Occipital lobe (tissue), 2 donors: ENCODE results near the gene CACTIN. TPM values are rescaled to one million over a fixed set of nuclear protein-coding genes. Genes with fewer than 3 reads are reported as not detected.

ENCODE experiments used
- DNase-seq: peaks from one replicate; lab custom pipeline; 2025; lab: John Stamatoyannopoulos, UW
- total RNA-seq: library from RNA; depleted of rRNA; stranded (reverse); fragments of >200 nt; gene quantifications from one replicate; pipeline ENCODE4 v1.2.3, GENCODE V29; 2014

The CACTIN gene
- total RNA-seq, 1 donor from 2014 or later, result 19.8 TPM

GRCh38 chr19:3610745-3611717, 15.6 kb downstream of the CACTIN start:
- DNase-seq, result no peak

- DNase-seq, result no peak
Observed at GRCh38 chr19:3609779-3610719, 16.5 kb downstream of the CACTIN start.

DNA sequence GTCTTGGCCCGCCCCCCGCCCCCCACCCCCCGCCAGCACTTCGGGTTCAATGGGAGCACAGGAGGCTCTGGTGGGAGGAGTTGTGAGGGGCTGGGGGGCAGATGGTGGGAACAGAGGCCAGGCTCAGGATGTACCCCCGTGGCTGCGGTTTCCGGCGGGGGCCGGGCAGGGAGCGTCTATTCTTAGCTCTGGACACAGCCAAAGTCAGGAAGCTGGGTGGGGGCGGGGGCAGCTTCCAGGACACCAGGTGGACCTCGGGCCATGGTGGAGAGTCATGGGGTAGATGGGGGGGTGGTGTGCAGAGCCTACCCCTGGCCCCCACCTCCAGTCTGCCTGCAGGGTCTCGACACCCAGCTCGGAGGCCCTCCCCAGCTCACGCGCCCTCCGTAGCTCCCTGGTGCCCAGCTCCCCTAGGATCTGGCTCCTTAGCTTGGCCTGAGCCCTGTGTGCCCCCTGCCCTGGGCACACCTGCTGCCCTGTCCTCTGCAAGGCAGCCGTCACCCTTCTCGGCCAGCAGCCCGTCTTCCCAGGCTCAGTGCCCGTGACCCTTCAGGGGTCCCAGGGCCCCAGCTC, 17.8 kb downstream of the CACTIN start:
- no peak for DNase-seq

DNA sequence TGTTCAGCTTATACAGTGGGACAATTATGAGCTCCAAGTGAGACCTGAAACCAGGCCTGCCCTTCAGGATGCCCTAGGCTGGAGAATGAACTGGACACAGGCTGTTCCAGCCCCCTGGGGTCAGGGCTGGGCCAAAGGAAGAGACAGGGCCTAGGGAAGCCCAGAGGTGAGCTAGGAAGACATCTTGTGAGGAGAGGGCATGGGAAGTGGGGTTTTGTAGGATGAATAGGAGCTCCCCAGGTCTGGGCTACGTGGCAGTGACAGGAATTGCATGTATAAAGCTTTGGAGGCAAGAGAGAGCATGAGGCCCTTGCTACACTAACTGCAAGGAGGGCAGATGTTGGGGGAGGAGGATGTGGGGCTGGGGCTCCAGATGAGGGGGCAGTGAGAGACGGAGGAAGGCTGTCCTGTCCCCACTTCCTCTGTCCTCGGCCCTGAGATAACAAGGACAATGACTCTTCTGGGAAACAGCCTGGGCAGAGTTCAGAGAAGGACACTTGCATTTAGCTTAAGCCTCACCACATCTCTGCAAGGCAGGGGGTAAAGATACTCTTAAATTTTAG, 18.4 kb downstream of the CACTIN start:
- DNase-seq, result no peak

DNA sequence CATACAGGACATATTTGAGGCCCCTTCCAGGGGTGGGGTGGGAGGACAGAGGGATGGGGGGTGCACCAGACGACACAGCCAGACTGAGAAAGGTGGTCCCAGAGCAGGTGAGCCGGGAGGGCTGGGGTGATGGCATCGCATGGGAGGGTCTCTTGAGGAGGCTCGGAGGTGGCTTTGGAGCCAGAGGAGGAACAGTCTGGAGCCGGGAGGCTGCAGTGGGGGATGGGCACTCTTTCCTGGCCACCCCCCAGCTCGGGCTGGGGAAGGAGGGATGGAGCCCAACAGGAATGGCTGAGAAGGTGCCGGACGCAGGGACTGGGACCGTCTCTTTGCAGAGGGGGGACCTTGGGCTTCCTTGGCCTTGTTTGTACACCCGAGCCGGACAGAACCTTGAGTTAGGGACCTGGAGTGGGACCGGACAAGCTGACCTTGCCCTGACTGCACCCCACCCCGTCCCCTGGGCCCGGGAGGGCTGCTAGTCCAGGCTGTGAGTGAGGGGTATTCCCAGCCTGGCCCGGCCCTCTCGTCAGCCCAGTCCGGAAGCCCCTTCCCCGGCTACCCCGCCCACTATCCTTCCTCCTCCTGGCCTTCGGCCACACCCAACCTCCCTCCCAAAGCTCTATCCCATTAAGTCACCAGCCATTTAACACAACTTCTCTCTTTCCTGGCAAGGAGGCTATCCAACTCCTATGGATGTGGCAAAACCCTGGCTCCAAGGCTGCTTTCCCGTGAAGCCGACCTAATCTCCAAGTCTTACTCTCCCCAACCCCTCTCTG, 19.1 kb downstream of the CACTIN start:
- no peak for DNase-seq

DNA sequence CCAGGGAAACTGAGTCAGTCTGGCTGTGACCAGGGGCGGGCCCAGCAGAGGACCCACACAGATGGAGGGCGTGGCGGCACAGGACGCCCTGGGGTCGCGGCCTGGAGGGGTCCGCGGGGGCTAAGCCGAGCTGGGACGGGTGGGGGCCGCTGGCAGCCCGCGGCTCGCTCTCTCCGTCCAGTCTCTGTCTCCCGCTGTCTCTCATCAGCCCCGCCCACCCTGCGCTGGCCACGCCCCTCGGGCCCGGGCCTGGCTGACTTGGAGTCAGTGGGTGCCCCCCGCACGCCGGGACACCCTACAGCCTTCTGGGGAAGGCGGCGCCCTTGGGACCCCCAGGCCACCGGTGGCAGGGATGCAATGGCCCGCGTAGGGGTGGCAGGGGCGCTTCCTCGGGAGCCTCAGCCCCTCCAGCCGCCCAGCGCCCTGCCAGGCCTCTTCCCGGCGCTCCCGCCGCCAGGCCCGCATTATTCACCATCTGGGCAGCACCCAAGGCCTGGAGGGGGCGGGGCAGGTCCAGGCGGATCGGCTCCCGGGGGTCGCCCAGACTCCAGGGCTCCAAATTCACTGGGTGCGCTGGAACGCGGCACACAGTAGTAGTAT, 19.8 kb downstream of the CACTIN start, which contains the start of gene TBXA2R:
TBXA2R (minus strand) TSS at position 186 of the 600 bp plus-strand sequence. CDS start 6,241 bp downstream, outside the sequence.
- DNase-seq, result no peak

- DNase-seq, result no peak
Observed at GRCh38 chr19:3606174-3606689, 20.4 kb downstream of the CACTIN start.

DNA sequence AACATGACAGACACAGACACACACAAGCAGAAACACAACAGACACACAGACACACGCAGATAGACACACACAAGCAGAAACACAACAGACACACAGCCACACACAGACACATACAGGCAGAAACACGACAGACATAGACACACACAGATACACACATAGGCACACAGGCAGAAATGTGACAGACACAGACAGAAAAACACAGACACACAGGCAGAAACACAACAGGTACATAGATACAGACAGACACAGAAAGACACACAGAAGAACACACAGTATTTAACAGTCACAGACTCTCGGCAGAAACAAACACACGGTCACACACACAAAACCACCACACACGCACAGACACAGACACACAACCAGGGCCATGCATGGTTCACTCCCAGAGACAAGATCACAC, 20.8 kb downstream of the CACTIN start:
- DNase-seq, result no peak

DNA sequence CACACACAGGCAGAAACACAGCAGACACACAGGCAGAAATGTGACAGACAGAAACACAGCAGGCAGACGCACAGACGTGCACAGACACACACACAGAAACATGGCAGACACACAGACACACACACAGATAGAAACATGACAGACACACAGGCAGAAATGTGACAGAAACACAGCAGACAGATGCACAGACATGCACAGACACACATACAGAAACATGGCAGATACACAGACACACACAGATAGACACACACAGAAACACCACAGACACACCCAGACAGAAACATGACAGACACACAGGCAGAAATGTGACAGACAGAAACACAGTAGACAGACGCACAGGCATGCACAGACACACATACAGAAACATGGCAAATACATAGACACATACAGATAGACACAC, 21.2 kb downstream of the CACTIN start:
- DNase-seq, result no peak

GRCh38 chr19:3604987-3605343, 21.6 kb downstream of the CACTIN start:
- DNase-seq, result no peak

GRCh38 chr19:3604227-3604986, 22.2 kb downstream of the CACTIN start:
- no peak for DNase-seq

DNA sequence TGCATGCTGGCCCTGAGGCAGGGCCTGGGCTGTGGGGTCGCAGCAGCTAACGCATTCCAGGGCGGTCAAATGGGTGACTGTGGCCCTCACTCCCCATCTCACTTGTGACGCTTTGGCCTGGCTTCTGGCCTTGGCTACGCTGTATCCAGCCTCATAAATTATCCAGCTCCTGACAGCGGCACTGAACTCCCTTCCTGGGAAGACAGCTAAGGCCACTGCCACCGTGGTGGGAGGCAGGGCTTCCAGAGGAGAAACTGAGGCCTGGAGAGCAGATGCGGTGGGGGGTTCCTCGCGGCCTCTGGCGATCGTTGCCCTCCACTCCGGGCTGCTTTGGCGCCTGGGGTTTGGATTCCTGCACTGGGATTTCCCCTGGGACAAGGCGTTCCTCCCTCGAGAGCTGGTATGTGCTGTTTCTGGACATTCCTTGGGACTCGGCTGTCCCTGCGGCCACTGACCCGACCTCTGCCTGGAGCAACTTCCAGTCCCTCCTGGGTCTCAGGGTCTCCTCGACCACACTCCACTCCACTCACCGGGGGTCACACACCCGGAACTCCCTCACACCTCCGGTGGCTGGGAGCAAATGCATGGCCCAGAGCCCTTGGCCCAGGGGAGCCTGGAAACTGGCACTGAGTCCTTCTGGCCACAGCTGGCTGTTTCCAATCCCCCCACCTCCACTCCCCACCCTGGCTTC, 23.3 kb downstream of the CACTIN start:
- DNase-seq, result no peak

GRCh38 chr19:3601021-3601420, 25.6 kb downstream of the CACTIN start:
- no peak for DNase-seq

DNA sequence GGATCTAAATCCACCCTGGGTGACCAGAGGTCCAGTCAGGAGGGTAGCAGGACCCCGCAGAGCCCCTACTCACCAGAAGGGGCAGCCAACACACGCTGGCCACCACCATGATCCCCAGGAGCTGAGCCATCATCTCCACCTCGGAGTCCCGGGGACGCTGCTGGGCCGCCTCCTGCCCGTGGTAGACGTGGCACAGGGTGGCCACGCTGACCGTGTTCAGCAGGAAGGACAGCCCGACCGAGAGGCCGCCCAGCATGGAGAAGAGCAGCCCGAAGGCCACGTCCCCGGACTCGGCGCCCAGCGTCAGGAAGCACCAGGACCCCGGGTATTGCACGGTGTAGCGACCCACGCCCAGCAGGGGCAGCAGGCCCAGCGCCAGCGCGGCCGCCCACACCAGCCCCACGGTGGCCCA, 26.8 kb downstream of the CACTIN start:
- no peak for DNase-seq

- DNase-seq, result no peak
Observed at GRCh38 chr19:3595521-3596061, 31.0 kb downstream of the CACTIN start.

- DNase-seq, result no peak
Observed at GRCh38 chr19:3593156-3593555, 33.4 kb downstream of the CACTIN start.

- DNase-seq, result no peak
Observed at GRCh38 chr19:3591876-3592613, 34.5 kb downstream of the CACTIN start.
